GM12878 (cell line): ENCODE measurements around the gene CPD. TPM values are rescaled to one million over a fixed set of nuclear protein-coding genes. Genes with fewer than 3 reads are reported as not detected.

Experiments used
- BCLAF1 ChIP-seq: fragments of 450-650 bp; IDR thresholded peaks from 2 replicates; pipeline ENCODE4 v1.6.1; 2017; ENCODE audit warnings: antibody characterized with exemption, mild to moderate bottlenecking, moderate library complexity
- IKZF1 ChIP-seq: fragments of 450-650 bp; conservative IDR thresholded peaks from 2 replicates; pipeline ENCODE4 v1.6.1; 2017; ENCODE audit warnings: antibody characterized with exemption, mild to moderate bottlenecking
- IRF5 ChIP-seq: fragments of 450-650 bp; IDR thresholded peaks from 2 replicates; pipeline ENCODE4 v1.6.1; 2017; ENCODE audit warnings: borderline replicate concordance
- MEF2A ChIP-seq: IDR thresholded peaks from 2 replicates; pipeline ENCODE4 v1.6.1; 2011; ENCODE audit warnings: low read depth, mild to moderate bottlenecking, low read length, moderate library complexity; ENCODE audit not compliant: insufficient read depth
- MYB ChIP-seq: fragments of 150-350 bp; IDR thresholded peaks from 2 replicates; pipeline ENCODE4 v1.6.1; 2014; ENCODE audit warnings: mild to moderate bottlenecking, low read depth, low read length, borderline replicate concordance
- SUZ12 ChIP-seq: fragments of 200-600 bp; sonication (generic); IDR thresholded peaks from one replicate; pipeline ENCODE4 v1.6.1; 2018; ENCODE audit warnings: antibody characterized with exemption, mild to moderate bottlenecking; ENCODE audit not compliant: unreplicated experiment
- YBX1 ChIP-seq: fragments of 450-650 bp; IDR thresholded peaks from 2 replicates; pipeline ENCODE4 v1.6.1; 2016; ENCODE audit warnings: antibody characterized with exemption
- ZBTB4 ChIP-seq: fragments of 450-650 bp; formaldehyde crosslinking; IDR thresholded peaks from 2 replicates; pipeline ENCODE4 v1.4.0; 2022; ENCODE audit warnings: mild to moderate bottlenecking, moderate library complexity
- ZNF592 ChIP-seq: fragments of 450-650 bp; IDR thresholded peaks from 2 replicates; pipeline ENCODE4 v1.6.1; 2017; ENCODE audit warnings: mild to moderate bottlenecking, moderate library complexity
- polyA plus RNA-seq, 11 experiments: library from polyadenylated mRNA; depleted of rRNA in 4 of 11; unstranded in 6 of 11; stranded (reverse) in 5 of 11; fragments of >200 nt; fragmentation: Nextera tagmentation in 4 of 11; fragmentation: Illumina TruSeq in 1 of 11; extraction: Ambion mirVana in 4 of 11; extraction: Trizol in 1 of 11; gene quantifications; 1 replicate in 1 of 11; 2 replicates in 10 of 11; pipeline versions ENCODE4 v1.2.1 to v1.2.3, GENCODE V29; 2011 to 2016; ENCODE audit warnings: inconsistent platforms in 2 of 11, missing spikeins in 2 of 11, low read depth in 1 of 11
- total RNA-seq, 4 experiments: library from RNA; depleted of rRNA in 3 of 4; stranded (reverse); fragments of >200 nt in 3 of 4; fragmentation: Illumina TruSeq in 1 of 4; extraction: Trizol in 1 of 4; gene quantifications; 2 replicates each; pipeline versions ENCODE4 v1.2.1 to v1.2.3, GENCODE V29; 2013 to 2021
- TF ChIP-seq, protein P1 (sequence below): fragments of 450-650 bp; IDR thresholded peaks from 2 replicates; pipeline ENCODE4 v1.6.1; 2016; ENCODE audit warnings: mild to moderate bottlenecking, moderate library complexity, borderline replicate concordance
- TF ChIP-seq, protein P2 (sequence below): IDR thresholded peaks from 2 replicates; pipeline ENCODE4 v1.6.1; 2011; ENCODE audit warnings: mild to moderate bottlenecking, low read depth, low read length, moderate library complexity; ENCODE audit not compliant: insufficient replicate concordance

The CPD gene
- total and polyA plus RNA-seq, 10 of the 15 experiments (the other 5 are each of a cell fraction or from before 2014, with no cell fraction given): 3.5 to 24.2 (median 15.7) TPM

DNA sequence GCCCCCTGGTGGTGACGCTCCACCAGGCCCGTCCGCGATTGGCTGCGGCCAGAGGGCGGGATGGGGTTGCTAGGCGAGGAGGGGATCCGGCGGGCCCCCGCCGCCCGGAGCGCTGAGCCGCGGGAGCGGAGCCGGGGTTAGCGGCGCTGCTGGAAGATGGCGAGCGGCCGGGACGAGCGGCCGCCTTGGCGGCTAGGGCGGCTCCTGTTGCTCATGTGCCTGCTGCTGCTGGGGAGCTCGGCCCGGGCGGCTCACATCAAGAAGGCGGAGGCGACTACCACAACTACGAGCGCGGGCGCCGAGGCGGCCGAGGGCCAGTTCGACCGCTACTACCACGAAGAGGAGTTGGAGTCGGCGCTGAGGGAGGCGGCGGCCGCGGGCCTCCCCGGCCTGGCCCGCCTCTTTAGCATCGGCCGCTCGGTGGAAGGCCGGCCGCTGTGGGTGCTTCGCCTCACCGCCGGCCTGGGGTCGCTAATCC, at the start of gene CPD (continued):
- TF ChIP-seq, protein P1, sequence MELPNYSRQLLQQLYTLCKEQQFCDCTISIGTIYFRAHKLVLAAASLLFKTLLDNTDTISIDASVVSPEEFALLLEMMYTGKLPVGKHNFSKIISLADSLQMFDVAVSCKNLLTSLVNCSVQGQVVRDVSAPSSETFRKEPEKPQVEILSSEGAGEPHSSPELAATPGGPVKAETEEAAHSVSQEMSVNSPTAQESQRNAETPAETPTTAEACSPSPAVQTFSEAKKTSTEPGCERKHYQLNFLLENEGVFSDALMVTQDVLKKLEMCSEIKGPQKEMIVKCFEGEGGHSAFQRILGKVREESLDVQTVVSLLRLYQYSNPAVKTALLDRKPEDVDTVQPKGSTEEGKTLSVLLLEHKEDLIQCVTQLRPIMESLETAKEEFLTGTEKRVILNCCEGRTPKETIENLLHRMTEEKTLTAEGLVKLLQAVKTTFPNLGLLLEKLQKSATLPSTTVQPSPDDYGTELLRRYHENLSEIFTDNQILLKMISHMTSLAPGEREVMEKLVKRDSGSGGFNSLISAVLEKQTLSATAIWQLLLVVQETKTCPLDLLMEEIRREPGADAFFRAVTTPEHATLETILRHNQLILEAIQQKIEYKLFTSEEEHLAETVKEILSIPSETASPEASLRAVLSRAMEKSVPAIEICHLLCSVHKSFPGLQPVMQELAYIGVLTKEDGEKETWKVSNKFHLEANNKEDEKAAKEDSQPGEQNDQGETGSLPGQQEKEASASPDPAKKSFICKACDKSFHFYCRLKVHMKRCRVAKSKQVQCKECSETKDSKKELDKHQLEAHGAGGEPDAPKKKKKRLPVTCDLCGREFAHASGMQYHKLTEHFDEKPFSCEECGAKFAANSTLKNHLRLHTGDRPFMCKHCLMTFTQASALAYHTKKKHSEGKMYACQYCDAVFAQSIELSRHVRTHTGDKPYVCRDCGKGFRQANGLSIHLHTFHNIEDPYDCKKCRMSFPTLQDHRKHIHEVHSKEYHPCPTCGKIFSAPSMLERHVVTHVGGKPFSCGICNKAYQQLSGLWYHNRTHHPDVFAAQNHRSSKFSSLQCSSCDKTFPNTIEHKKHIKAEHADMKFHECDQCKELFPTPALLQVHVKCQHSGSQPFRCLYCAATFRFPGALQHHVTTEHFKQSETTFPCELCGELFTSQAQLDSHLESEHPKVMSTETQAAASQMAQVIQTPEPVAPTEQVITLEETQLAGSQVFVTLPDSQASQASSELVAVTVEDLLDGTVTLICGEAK: no peak
- TF ChIP-seq, protein P2, sequence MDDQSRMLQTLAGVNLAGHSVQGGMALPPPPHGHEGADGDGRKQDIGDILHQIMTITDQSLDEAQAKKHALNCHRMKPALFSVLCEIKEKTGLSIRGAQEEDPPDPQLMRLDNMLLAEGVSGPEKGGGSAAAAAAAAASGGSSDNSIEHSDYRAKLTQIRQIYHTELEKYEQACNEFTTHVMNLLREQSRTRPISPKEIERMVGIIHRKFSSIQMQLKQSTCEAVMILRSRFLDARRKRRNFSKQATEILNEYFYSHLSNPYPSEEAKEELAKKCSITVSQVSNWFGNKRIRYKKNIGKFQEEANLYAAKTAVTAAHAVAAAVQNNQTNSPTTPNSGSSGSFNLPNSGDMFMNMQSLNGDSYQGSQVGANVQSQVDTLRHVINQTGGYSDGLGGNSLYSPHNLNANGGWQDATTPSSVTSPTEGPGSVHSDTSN: no peak
- TF ChIP-seq IKZF1: peak; percentile 82; the same call in 1 of the 2 replicates
- no peak for TF ChIP-seq MEF2A
- no peak for TF ChIP-seq BCLAF1
- TF ChIP-seq ZNF592: no peak
- no peak for TF ChIP-seq MYB
- no peak for TF ChIP-seq ZBTB4 (CRISPR knock-in tag)
- no peak for TF ChIP-seq SUZ12
- no peak for TF ChIP-seq YBX1
- no peak for TF ChIP-seq IRF5
